PFSK-1 (cell line): ENCODE measurements around the gene PRR14L.

Experiments used
- FOXP2 ChIP-seq: optimal IDR thresholded peaks from 2 replicates; pipeline ENCODE3; 2011; ENCODE audit warnings: borderline replicate concordance, control low read depth, inconsistent platforms; ENCODE audit not compliant: insufficient read depth; ENCODE audit errors: extremely low read length, extremely low read depth
- POLR2AphosphoS5 ChIP-seq: IDR thresholded peaks from 2 replicates; pipeline ENCODE4 v1.6.1; 2012; ENCODE audit warnings: low read depth, mild to moderate bottlenecking, control low read depth, low read length, moderate library complexity
- REST ChIP-seq, 2 experiments: IDR thresholded peaks; 2 replicates each; pipeline versions ENCODE4 v1.6.1 to v1.8.0; 2011 to 2012; ENCODE audit warnings: low read depth in 2 of 2, low read length in 2 of 2, control low read depth in 1 of 2, inconsistent platforms in 1 of 2, mild to moderate bottlenecking in 1 of 2, moderate library complexity in 1 of 2; ENCODE audit not compliant: insufficient read depth in 1 of 2
- SIN3A ChIP-seq: IDR thresholded peaks from 2 replicates; pipeline ENCODE4 v1.6.1; 2012; ENCODE audit warnings: mild to moderate bottlenecking, low read length, moderate library complexity, borderline replicate concordance; ENCODE audit not compliant: insufficient read depth

GRCh38 chr22:31692186-31692886 is 57.6 kb downstream of the PRR14L start:
- TF ChIP-seq POLR2AphosphoS5: no peak
- no peak for TF ChIP-seq REST (IDR thresholded peaks at IDR 0.05; ENCODE audit: insufficient read depth in 1 of 2, low read depth in 2 of 2, low read length in 2 of 2)
- no peak for TF ChIP-seq SIN3A
- no peak for TF ChIP-seq FOXP2
